Ammon's horn (tissue), 1 donor: ENCODE results near the gene NDST1.

ENCODE experiments used
- DNase-seq: peaks from one replicate; pipeline ENCODE4 v3.0.0-alpha.2; 2016; ENCODE audit warnings: low spot score

Gene NDST1

DNA sequence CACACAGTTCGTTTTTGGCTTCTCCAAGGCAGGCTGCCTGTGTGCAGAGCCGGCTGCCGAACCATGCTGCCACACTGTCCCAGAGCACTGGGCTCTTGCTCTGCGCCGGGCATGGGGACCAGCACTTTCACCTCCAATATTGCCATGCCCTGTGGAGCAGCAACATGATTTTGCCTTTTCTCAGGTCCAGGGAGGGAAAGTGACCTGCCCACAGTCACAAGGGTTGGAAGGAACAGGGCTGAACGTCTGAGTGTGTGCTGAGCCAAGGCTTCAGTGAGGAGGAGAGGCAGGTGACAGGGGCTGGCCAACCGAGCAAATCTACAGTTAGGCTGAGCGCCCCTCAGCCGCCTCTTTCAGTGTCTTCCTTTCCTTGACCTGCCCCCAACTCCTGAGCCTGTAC lies 98.5 kb downstream of the NDST1 start:
- no peak for DNase-seq

DNA sequence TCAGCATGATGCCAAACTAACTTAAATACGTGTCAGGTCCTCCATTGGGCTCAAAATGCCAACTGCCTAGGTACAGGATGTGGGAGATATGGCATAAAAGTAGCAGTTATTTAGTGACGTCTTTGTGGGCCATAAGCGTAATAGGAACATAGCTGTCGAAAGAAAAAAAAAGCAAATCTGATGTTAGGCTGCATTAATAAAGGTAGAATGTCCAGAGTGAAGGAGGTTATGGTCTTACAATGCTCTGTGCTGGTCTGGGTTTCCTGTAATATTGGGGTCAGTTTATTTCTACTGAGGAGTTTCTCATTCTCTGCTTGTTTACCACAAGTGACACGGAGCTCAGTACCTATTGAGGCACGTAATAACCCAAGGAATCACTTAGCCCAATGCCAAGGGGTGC lies 99.2 kb downstream of the NDST1 start:
- no peak for DNase-seq
